HCT116 (cell line): ENCODE measurements around the gene MTHFR. TPM values are rescaled to one million over a fixed set of nuclear protein-coding genes. Genes with fewer than 3 reads are reported as not detected.

ENCODE experiments used
- ATAC-seq: fragments of 200-7000 bp; cut with Tn5 transposase; 2 replicates; pipeline ENCODE4 v1.9.1; 2020; ENCODE audit warnings: mild to moderate bottlenecking, moderate library complexity
- BruUV-seq: library from RNA; stranded (reverse); fragments of 400-500 nt; replicated peaks from 2 replicates; lab custom pipeline; 2021; lab: Mats Ljungman, UMichigan
- CTCF ChIA-PET: fragments of 300-600 bp; sonication (Branson Sonifier 250); formaldehyde crosslinking; loops from one replicate; lab custom pipeline; 2021; ENCODE audit warnings: antibody characterized with exemption; lab: Charles Lee
- POLR2A ChIA-PET: fragments of 300-600, 350-600 bp; sonication (Branson Sonifier 250); formaldehyde crosslinking; loops from one replicate; lab custom pipeline; 2021; ENCODE audit warnings: antibody characterized with exemption; lab: Charles Lee
- RAD21 ChIA-PET, 2 experiments: fragments of 300-600 bp; sonication (Branson Sonifier 250); formaldehyde crosslinking; loops; one replicate each; lab custom pipeline; 2023; ENCODE audit warnings: low total read pairs in 2 of 2; ENCODE audit not compliant: uncharacterized antibody in 2 of 2, unreplicated experiment in 2 of 2, low non-redundant PET in 1 of 2; lab: Charles Lee
- DNase-seq: peaks from one replicate; pipeline ENCODE4 v3.0.0-alpha.2; 2010; ENCODE audit warnings: low read depth, low spot score
- H2AFZ ChIP-seq: fragments of 200-600 bp; shearing (Covaris generic), sonication (generic); 2 replicates; pipeline ENCODE4 v1.6.1; 2017; ENCODE audit warnings: low read depth, mixed run types, mixed read lengths, antibody characterized with exemption, low read length; ENCODE audit not compliant: poor library complexity, severe bottlenecking
- H3K27ac ChIP-seq: 2 replicates; pipeline ENCODE4 v1.5.1; 2012; ENCODE audit warnings: low read depth, low read length
- H3K27me3 ChIP-seq: fragments of 200-600 bp; sonication (generic); 2 replicates; pipeline ENCODE4 v1.6.1; 2016; ENCODE audit warnings: mixed run types, low read length, mixed read lengths; ENCODE audit not compliant: insufficient read depth
- H3K36me3 ChIP-seq, 2 experiments: fragments of 200-500 bp in 1 of 2; fragments of 200-600 bp in 1 of 2; sonication (Bioruptor generic) in 1 of 2; sonication (generic) in 1 of 2; 2 replicates each; pipeline versions ENCODE4 v1.5.1 to v1.6.1; 2014 to 2016; ENCODE audit warnings: low read length in 2 of 2, inconsistent platforms in 1 of 2, mixed read lengths in 1 of 2, mixed run types in 1 of 2; ENCODE audit not compliant: insufficient read depth in 2 of 2, control insufficient read depth in 1 of 2
- H3K4me1 ChIP-seq, 2 experiments: fragments of 200-600 bp in 1 of 2; sonication (generic) in 1 of 2; 2 replicates each; pipeline versions ENCODE4 v1.5.1 to v1.6.1; 2012 to 2017; ENCODE audit warnings: low read length in 2 of 2, inconsistent platforms in 1 of 2, mild to moderate bottlenecking in 1 of 2, mixed read lengths in 1 of 2, mixed run types in 1 of 2, moderate library complexity in 1 of 2; ENCODE audit not compliant: insufficient read depth in 2 of 2, control insufficient read depth in 1 of 2
- H3K4me2 ChIP-seq: fragments of 200-600 bp; sonication (generic); 2 replicates; pipeline ENCODE4 v1.6.1; 2017; ENCODE audit warnings: mixed run types, low read length, mixed read lengths
- H3K4me3 ChIP-seq, 2 experiments: fragments of 200-600 bp in 1 of 2; sonication (generic) in 1 of 2; replicated peaks in 1 of 2; 2 replicates each; pipeline ENCODE4 v1.5.1; 2011 to 2016; ENCODE audit warnings: low read length in 2 of 2, control low read depth in 1 of 2, low read depth in 1 of 2, mild to moderate bottlenecking in 1 of 2, mixed read lengths in 1 of 2, mixed run types in 1 of 2
- H3K79me2 ChIP-seq: fragments of 200-600 bp; sonication (generic); 2 replicates; pipeline ENCODE4 v1.6.1; 2017; ENCODE audit warnings: mild to moderate bottlenecking, mixed run types, low read length, moderate library complexity, mixed read lengths; ENCODE audit not compliant: insufficient read depth
- H3K9ac ChIP-seq: fragments of 200-600 bp; sonication (generic); 2 replicates; pipeline ENCODE4 v1.6.1; 2016; ENCODE audit warnings: low read length, mixed read lengths
- H3K9me2 ChIP-seq: fragments of 200-600 bp; sonication (generic), shearing (Covaris generic); 2 replicates; pipeline ENCODE4 v1.6.1; 2017; ENCODE audit warnings: mixed run types, mild to moderate bottlenecking, moderate library complexity; ENCODE audit not compliant: insufficient read depth
- H3K9me3 ChIP-seq, 2 experiments: fragments of 200-500 bp in 1 of 2; fragments of 200-600 bp in 1 of 2; sonication (Bioruptor generic) in 1 of 2; sonication (generic) in 1 of 2; 2 replicates each; pipeline ENCODE4 v1.6.1; 2014 to 2017; ENCODE audit warnings: low read length in 2 of 2, mixed read lengths in 2 of 2, inconsistent platforms in 1 of 2, low read depth in 1 of 2, mild to moderate bottlenecking in 1 of 2, mixed run types in 1 of 2, moderate library complexity in 1 of 2; ENCODE audit not compliant: control insufficient read depth in 1 of 2, insufficient read depth in 1 of 2
- H4K20me1 ChIP-seq: fragments of 200-600 bp; sonication (generic), shearing (Covaris generic); 2 replicates; pipeline ENCODE4 v1.6.1; 2017; ENCODE audit warnings: mixed run types, mild to moderate bottlenecking, moderate library complexity; ENCODE audit not compliant: insufficient read depth
- CBX3 ChIP-seq: IDR thresholded peaks from 2 replicates; pipeline ENCODE4 v1.6.1; 2012; ENCODE audit warnings: low read depth
- EGR1 ChIP-seq: IDR thresholded peaks from 2 replicates; pipeline ENCODE4 v1.6.1; 2012; ENCODE audit warnings: low read depth
- RAD21 ChIP-seq: IDR thresholded peaks from 2 replicates; pipeline ENCODE4 v1.6.1; 2012; ENCODE audit warnings: low read depth, mild to moderate bottlenecking
- TCF7L2 ChIP-seq: IDR thresholded peaks from 2 replicates; pipeline ENCODE4 v1.7.0; 2011; ENCODE audit warnings: borderline replicate concordance, inconsistent platforms; ENCODE audit not compliant: insufficient read depth, insufficient read length; ENCODE audit errors: extremely low read depth
- intact Hi-C: fragments of 100-400 bp; cut with micrococcal nuclease; formaldehyde crosslinking; loops from 2 replicates; pipeline ENCODE4 v1.10.0; 2022
- total RNA-seq: library from RNA; stranded (reverse); gene quantifications from one replicate; pipeline ENCODE4 v1.2.1, GENCODE V29; 2021; ENCODE audit not compliant: unreplicated experiment
- TF ChIP-seq, protein P1 (sequence below): IDR thresholded peaks from 2 replicates; pipeline ENCODE4 v1.6.1; 2012
- TF ChIP-seq, protein P2 (sequence below): IDR thresholded peaks from 2 replicates; pipeline ENCODE4 v1.6.1; 2011; ENCODE audit warnings: mild to moderate bottlenecking, low read length, moderate library complexity; ENCODE audit not compliant: insufficient replicate concordance; ENCODE audit errors: extremely low read depth
- TF ChIP-seq, protein P3 (sequence below): IDR thresholded peaks from 2 replicates; pipeline ENCODE4 v1.6.1; 2012

MTHFR gene
- total RNA-seq, 1 experiment from 2014 or later, result 20.9 TPM

DNA sequence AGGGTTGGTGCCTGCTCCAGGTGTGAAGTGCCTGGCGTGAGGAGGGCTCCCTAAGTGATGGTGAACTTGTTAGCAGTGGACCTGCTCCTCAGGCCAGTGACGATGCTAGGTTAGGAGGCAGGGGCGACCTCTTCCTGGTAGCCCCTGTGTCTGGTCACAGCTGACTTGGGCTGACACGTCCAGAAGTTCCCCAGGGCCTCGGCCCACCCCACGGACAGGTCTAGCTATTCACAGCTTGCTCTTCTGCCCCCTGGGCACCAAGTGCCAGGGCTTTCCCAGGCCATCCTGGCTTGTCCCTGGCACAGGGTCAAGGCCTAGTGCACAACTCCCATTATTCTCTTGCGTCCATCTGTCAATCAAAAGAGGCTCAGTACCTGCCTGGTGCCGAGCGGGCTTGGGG is 54.7 kb downstream of the MTHFR start:
- BruUV-seq, result no TSS peak
- peaks cover 0 to 3% of the 10 kb centered on the region in 2 experiments; a peak in 1 of 4 replicates for H3K36me3 ChIP-seq
- H2AFZ ChIP-seq, result no peak overlapping the region
- H3K9ac ChIP-seq, result no peak overlapping the region
- DNase-seq (no peak), ATAC-seq (no peak)
- H3K9me2 ChIP-seq, result no peaks in the 10 kb centered on the region
- CTCF ChIA-PET, result no interaction called here
- TF ChIP-seq, protein P1, sequence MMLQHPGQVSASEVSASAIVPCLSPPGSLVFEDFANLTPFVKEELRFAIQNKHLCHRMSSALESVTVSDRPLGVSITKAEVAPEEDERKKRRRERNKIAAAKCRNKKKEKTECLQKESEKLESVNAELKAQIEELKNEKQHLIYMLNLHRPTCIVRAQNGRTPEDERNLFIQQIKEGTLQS, result no peak
- TF ChIP-seq EGR1, result no peak
- TF ChIP-seq, protein P2, sequence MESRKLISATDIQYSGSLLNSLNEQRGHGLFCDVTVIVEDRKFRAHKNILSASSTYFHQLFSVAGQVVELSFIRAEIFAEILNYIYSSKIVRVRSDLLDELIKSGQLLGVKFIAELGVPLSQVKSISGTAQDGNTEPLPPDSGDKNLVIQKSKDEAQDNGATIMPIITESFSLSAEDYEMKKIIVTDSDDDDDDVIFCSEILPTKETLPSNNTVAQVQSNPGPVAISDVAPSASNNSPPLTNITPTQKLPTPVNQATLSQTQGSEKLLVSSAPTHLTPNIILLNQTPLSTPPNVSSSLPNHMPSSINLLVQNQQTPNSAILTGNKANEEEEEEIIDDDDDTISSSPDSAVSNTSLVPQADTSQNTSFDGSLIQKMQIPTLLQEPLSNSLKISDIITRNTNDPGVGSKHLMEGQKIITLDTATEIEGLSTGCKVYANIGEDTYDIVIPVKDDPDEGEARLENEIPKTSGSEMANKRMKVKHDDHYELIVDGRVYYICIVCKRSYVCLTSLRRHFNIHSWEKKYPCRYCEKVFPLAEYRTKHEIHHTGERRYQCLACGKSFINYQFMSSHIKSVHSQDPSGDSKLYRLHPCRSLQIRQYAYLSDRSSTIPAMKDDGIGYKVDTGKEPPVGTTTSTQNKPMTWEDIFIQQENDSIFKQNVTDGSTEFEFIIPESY, result no peak
- H3K27me3 ChIP-seq, result no peaks in the 10 kb centered on the region
- no peak overlapping the region for H3K4me2 ChIP-seq
- peaks cover 0 to 7% of the 10 kb centered on the region in 2 experiments; a peak in 3 of 4 replicates for H3K4me1 ChIP-seq
- no peaks in the 10 kb centered on the region for H3K79me2 ChIP-seq
- no peak overlapping the region for H3K27ac ChIP-seq
- no peaks in the 10 kb centered on the region for H3K9me3 ChIP-seq
- no peaks in the 10 kb centered on the region for H4K20me1 ChIP-seq
- intact Hi-C loops, result no loop called here
- POLR2A ChIA-PET, result no interaction called here
- RAD21 ChIA-PET, result no interaction called here
- no peak overlapping the region for H3K4me3 ChIP-seq

DNA sequence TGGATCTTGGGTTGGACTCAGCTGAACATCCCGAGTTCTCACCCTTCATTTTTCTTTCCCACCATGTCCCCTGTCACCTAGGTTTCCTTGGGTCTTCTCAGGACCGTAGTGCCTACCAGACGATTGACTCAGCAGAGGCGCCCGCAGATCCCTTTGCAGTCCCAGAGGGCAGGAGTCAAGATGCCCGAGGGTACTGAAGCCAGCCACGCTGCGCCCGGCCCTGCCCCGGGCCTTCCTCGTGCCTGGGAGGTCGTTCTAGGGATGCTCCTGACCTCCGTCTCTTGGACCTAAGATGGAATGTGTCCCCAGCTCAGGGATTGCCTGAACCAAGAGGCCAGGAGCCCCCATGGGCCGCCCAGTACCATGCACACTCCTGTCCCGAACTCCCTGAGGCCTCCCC is 55.8 kb downstream of the MTHFR start:
- ChIA-PET CTCF (no interaction called here), RAD21 (no interaction called here), POLR2A (no interaction called here)
- Histone ChIP-seq H3K4me1 (peaks cover 0 to 7% of the 10 kb centered on the region in 2 experiments; a peak in 3 of 4 replicates), H4K20me1 (no peaks in the 10 kb centered on the region), H2AFZ (no peak overlapping the region), H3K4me3 (no peak overlapping the region), H3K9me3 (no peaks in the 10 kb centered on the region), H3K79me2 (no peaks in the 10 kb centered on the region), H3K4me2 (no peak overlapping the region), H3K27ac (no peak overlapping the region), H3K9me2 (no peaks in the 10 kb centered on the region), H3K36me3 (peaks cover 0 to 5% of the 10 kb centered on the region in 2 experiments; a peak in 1 of 4 replicates), H3K9ac (no peak overlapping the region), H3K27me3 (no peaks in the 10 kb centered on the region)
- no peak for TF ChIP-seq TCF7L2
- TF ChIP-seq CBX3, result no peak
- TF ChIP-seq RAD21, result no peak
- TF ChIP-seq, protein P3, sequence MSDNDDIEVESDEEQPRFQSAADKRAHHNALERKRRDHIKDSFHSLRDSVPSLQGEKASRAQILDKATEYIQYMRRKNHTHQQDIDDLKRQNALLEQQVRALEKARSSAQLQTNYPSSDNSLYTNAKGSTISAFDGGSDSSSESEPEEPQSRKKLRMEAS, result no peak
- DNase-seq (no peak), ATAC-seq (no peak)
- no TSS peak for BruUV-seq
- intact Hi-C loops, result no loop called here
